ENCODE measurements around the gene KIF13A. TPM values are rescaled to one million over a fixed set of nuclear protein-coding genes. Genes with fewer than 3 reads are reported as not detected.

The KIF13A gene
- total and polyA plus RNA-seq, 4 donors, result 4.3 to 28.1 (median 10.6) TPM

DNA sequence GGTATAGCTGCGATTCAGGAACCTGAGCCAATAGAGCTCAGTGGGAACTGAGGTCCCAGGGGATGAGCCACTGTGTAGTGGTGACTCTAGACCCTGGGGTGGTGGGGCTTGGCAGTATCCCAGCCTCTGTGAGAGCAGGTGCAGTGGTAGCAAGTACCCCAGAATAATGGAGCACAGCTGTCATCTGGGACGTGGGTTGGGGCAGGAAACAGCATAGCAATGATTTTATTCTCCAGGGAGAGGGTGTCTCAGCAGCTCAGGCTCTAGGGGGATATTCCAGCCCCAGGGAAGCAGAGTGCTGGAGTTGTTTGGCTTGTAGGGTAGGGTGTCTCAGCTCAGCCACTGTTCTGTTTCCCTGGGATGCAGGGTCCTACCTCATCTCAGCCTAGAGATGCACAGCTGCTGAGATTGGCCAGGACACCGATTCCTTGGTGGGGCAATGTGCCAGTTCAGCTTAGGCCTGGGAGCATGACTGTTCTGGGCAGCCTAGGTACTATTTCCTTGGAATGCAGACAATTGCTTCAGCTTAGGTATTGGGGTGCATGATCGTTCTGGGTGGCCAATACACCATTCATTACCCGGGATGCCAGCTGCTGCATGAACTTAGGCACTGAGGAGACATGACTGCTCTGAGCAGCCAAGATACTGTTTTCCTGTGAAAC is 246.7 kb downstream of the KIF13A start:
- Histone ChIP-seq H3K4me3 (ENCODE audit: low read depth in 1 of 3, low read length in 3 of 3) (no peak overlapping the region), H3K4me1 (ENCODE audit: control insufficient read depth in 4 of 4, insufficient read depth in 4 of 4, low read length in 3 of 4) (no peaks in the 10 kb centered on the region), H3K36me3 (ENCODE audit: control insufficient read depth in 4 of 4, insufficient read depth in 3 of 4, low read depth in 1 of 4, low read length in 3 of 4) (no peaks in the 10 kb centered on the region), H3K9ac (ENCODE audit: low read depth in 1 of 2, low read length in 2 of 2) (no peak overlapping the region), H3K9me3 (ENCODE audit: control insufficient read depth in 4 of 4, low read length in 3 of 4) (peaks cover 0 to 10% (median 3%) of the 10 kb centered on the region in 4 donors), H3K27me3 (ENCODE audit: control insufficient read depth in 4 of 4, insufficient read depth in 4 of 4, low read length in 3 of 4) (no peaks in the 10 kb centered on the region), H3K27ac (ENCODE audit: low read depth in 1 of 2, low read length in 2 of 2) (no peak overlapping the region)
- TF ChIP-seq HNF4A (conservative IDR thresholded peaks at IDR 0.05) (no peak), FOXA2 (IDR thresholded peaks at IDR 0.05) (no peak), SP1 (IDR thresholded peaks at IDR 0.05) (no peak), RAD21 (IDR thresholded peaks at IDR 0.05) (no peak), EGR1 (IDR thresholded peaks at IDR 0.05; ENCODE audit: low read depth in 2 of 2) (no peak), NR2F2 (IDR thresholded peaks at IDR 0.05) (no peak), JUND (IDR thresholded peaks at IDR 0.05) (no peak), FOXA1 (IDR thresholded peaks at IDR 0.05) (no peak), GABPA (IDR thresholded peaks at IDR 0.05 in 1 of 2, conservative IDR thresholded peaks at IDR 0.05 in 1 of 2) (no peak), YY1 (IDR thresholded peaks at IDR 0.05) (no peak), RXRA (IDR thresholded peaks at IDR 0.05) (no peak), TAF1 (conservative IDR thresholded peaks at IDR 0.05) (no peak), HNF4G (IDR thresholded peaks at IDR 0.05) (no peak)
- TF ChIP-seq, protein P1, sequence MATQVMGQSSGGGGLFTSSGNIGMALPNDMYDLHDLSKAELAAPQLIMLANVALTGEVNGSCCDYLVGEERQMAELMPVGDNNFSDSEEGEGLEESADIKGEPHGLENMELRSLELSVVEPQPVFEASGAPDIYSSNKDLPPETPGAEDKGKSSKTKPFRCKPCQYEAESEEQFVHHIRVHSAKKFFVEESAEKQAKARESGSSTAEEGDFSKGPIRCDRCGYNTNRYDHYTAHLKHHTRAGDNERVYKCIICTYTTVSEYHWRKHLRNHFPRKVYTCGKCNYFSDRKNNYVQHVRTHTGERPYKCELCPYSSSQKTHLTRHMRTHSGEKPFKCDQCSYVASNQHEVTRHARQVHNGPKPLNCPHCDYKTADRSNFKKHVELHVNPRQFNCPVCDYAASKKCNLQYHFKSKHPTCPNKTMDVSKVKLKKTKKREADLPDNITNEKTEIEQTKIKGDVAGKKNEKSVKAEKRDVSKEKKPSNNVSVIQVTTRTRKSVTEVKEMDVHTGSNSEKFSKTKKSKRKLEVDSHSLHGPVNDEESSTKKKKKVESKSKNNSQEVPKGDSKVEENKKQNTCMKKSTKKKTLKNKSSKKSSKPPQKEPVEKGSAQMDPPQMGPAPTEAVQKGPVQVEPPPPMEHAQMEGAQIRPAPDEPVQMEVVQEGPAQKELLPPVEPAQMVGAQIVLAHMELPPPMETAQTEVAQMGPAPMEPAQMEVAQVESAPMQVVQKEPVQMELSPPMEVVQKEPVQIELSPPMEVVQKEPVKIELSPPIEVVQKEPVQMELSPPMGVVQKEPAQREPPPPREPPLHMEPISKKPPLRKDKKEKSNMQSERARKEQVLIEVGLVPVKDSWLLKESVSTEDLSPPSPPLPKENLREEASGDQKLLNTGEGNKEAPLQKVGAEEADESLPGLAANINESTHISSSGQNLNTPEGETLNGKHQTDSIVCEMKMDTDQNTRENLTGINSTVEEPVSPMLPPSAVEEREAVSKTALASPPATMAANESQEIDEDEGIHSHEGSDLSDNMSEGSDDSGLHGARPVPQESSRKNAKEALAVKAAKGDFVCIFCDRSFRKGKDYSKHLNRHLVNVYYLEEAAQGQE (IDR thresholded peaks at IDR 0.05), result no peak
- TF ChIP-seq, protein P2, sequence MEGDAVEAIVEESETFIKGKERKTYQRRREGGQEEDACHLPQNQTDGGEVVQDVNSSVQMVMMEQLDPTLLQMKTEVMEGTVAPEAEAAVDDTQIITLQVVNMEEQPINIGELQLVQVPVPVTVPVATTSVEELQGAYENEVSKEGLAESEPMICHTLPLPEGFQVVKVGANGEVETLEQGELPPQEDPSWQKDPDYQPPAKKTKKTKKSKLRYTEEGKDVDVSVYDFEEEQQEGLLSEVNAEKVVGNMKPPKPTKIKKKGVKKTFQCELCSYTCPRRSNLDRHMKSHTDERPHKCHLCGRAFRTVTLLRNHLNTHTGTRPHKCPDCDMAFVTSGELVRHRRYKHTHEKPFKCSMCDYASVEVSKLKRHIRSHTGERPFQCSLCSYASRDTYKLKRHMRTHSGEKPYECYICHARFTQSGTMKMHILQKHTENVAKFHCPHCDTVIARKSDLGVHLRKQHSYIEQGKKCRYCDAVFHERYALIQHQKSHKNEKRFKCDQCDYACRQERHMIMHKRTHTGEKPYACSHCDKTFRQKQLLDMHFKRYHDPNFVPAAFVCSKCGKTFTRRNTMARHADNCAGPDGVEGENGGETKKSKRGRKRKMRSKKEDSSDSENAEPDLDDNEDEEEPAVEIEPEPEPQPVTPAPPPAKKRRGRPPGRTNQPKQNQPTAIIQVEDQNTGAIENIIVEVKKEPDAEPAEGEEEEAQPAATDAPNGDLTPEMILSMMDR (IDR thresholded peaks at IDR 0.05; ENCODE audit: low read depth, low read length, missing input control), result no peak
- TF ChIP-seq, protein P3, sequence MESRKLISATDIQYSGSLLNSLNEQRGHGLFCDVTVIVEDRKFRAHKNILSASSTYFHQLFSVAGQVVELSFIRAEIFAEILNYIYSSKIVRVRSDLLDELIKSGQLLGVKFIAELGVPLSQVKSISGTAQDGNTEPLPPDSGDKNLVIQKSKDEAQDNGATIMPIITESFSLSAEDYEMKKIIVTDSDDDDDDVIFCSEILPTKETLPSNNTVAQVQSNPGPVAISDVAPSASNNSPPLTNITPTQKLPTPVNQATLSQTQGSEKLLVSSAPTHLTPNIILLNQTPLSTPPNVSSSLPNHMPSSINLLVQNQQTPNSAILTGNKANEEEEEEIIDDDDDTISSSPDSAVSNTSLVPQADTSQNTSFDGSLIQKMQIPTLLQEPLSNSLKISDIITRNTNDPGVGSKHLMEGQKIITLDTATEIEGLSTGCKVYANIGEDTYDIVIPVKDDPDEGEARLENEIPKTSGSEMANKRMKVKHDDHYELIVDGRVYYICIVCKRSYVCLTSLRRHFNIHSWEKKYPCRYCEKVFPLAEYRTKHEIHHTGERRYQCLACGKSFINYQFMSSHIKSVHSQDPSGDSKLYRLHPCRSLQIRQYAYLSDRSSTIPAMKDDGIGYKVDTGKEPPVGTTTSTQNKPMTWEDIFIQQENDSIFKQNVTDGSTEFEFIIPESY (IDR thresholded peaks at IDR 0.05), result no peak
- TF ChIP-seq, protein P4, sequence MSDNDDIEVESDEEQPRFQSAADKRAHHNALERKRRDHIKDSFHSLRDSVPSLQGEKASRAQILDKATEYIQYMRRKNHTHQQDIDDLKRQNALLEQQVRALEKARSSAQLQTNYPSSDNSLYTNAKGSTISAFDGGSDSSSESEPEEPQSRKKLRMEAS (IDR thresholded peaks at IDR 0.05), result no peak
- TF ChIP-seq, protein P5, sequence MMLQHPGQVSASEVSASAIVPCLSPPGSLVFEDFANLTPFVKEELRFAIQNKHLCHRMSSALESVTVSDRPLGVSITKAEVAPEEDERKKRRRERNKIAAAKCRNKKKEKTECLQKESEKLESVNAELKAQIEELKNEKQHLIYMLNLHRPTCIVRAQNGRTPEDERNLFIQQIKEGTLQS (IDR thresholded peaks at IDR 0.05), result no peak
- DNase-seq (ENCODE audit: low spot score), result no peak
- WGBS, result 79% methylated on average over 5 of the region's 5 CpGs
